HEK293 (cell line): Measurements from ENCODE around the gene TBRG1.
A peak's percentile ranks its signal among the peaks of the same experiment; 100 is the strongest.

ENCODE experiments used
- CTCF ChIA-PET: fragments of 350-600 bp; formaldehyde crosslinking; extraction: SDS; loops from one replicate; lab custom pipeline; 2021; ENCODE audit warnings: antibody characterized with exemption; lab: Yijun Ruan, JAX
- POLR2A ChIA-PET: fragments of 300-600 bp; formaldehyde crosslinking; extraction: SDS; loops from one replicate; lab custom pipeline; 2020; ENCODE audit warnings: antibody characterized with exemption, inconsistent platforms; lab: Yijun Ruan, JAX
- H3K27ac ChIP-seq: fragments of 200-500 bp; sonication (Bioruptor generic); 2 replicates; pipeline ENCODE4 v1.5.1; 2014; ENCODE audit warnings: low read depth, low read length, control low read depth, inconsistent platforms; ENCODE audit errors: extremely low read depth
- H3K36me3 ChIP-seq, 2 experiments: fragments of 200-500 bp in 1 of 2; sonication (Bioruptor generic) in 1 of 2; 1 replicate in 1 of 2; 2 replicates in 1 of 2; pipeline ENCODE4 v1.5.1; 2014 to 2017; ENCODE audit warnings: inconsistent platforms in 2 of 2, low read length in 2 of 2; ENCODE audit not compliant: control insufficient read depth in 2 of 2, insufficient read depth in 1 of 2
- H3K4me1 ChIP-seq: fragments of 200-500 bp; sonication (Bioruptor generic); 2 replicates; pipeline ENCODE4 v1.5.1; 2014; ENCODE audit warnings: mild to moderate bottlenecking, low read length, inconsistent platforms; ENCODE audit not compliant: control insufficient read depth, insufficient read depth
- H3K4me3 ChIP-seq: 2 replicates; pipeline ENCODE4 v1.5.1; 2011; ENCODE audit warnings: low read depth, mild to moderate bottlenecking, control low read depth, low read length, moderate library complexity
- H3K9me3 ChIP-seq: fragments of 200-500 bp; sonication (Bioruptor generic); 2 replicates; pipeline ENCODE4 v1.5.1; 2014; ENCODE audit warnings: low read depth, low read length, inconsistent platforms; ENCODE audit not compliant: control insufficient read depth, insufficient read depth
- GLIS2 ChIP-seq: fragments of 450-650 bp; formaldehyde crosslinking; IDR thresholded peaks from 2 replicates; pipeline ENCODE4 v1.5.1; 2016; ENCODE audit warnings: missing biosample characterization, missing genetic modification characterization
- HIC1 ChIP-seq: fragments of 450-650 bp; formaldehyde crosslinking; IDR thresholded peaks from 2 replicates; pipeline ENCODE4 v1.5.1; 2016; ENCODE audit warnings: missing biosample characterization, missing genetic modification characterization
- IKZF3 ChIP-seq: fragments of 450-650 bp; IDR thresholded peaks from 2 replicates; pipeline ENCODE4 v1.5.0; 2018; ENCODE audit warnings: missing biosample characterization, mild to moderate bottlenecking, missing genetic modification characterization, moderate library complexity
- PRDM6 ChIP-seq: fragments of 450-650 bp; formaldehyde crosslinking; IDR thresholded peaks from 2 replicates; pipeline ENCODE4 v1.5.1; 2017; ENCODE audit warnings: missing biosample characterization, missing genetic modification characterization
- RBAK ChIP-seq: fragments of 450-650 bp; formaldehyde crosslinking; IDR thresholded peaks from 2 replicates; pipeline ENCODE4 v1.5.1; 2016; ENCODE audit warnings: missing biosample characterization, missing genetic modification characterization
- YY2 ChIP-seq: fragments of 450-650 bp; formaldehyde crosslinking; IDR thresholded peaks from 2 replicates; pipeline ENCODE4 v1.5.1; 2016; ENCODE audit warnings: missing biosample characterization, missing genetic modification characterization
- ZBTB1 ChIP-seq: fragments of 450-650 bp; formaldehyde crosslinking; IDR thresholded peaks from 2 replicates; pipeline ENCODE4 v1.5.1; 2016; ENCODE audit warnings: missing biosample characterization, missing genetic modification characterization
- ZBTB10 ChIP-seq: fragments of 450-650 bp; formaldehyde crosslinking; IDR thresholded peaks from 2 replicates; pipeline ENCODE4 v1.5.1; 2016; ENCODE audit warnings: missing biosample characterization, missing genetic modification characterization
- ZBTB17 ChIP-seq: fragments of 450-650 bp; formaldehyde crosslinking; IDR thresholded peaks from 2 replicates; pipeline ENCODE4 v1.5.1; 2016; ENCODE audit warnings: missing biosample characterization, missing genetic modification characterization
- ZBTB48 ChIP-seq: fragments of 450-650 bp; formaldehyde crosslinking; IDR thresholded peaks from 2 replicates; pipeline ENCODE4 v1.5.1; 2016; ENCODE audit warnings: missing biosample characterization, missing genetic modification characterization
- ZFHX2 ChIP-seq: fragments of 450-650 bp; formaldehyde crosslinking; conservative IDR thresholded peaks from 2 replicates; pipeline ENCODE4 v1.5.1; 2016; ENCODE audit warnings: missing biosample characterization, missing genetic modification characterization
- ZIC2 ChIP-seq: fragments of 450-650 bp; formaldehyde crosslinking; IDR thresholded peaks from 2 replicates; pipeline ENCODE4 v1.5.1; 2016; ENCODE audit warnings: missing biosample characterization, missing genetic modification characterization
- ZNF114 ChIP-seq: fragments of 450-650 bp; formaldehyde crosslinking; IDR thresholded peaks from 2 replicates; pipeline ENCODE4 v1.5.0; 2017; ENCODE audit warnings: missing biosample characterization, missing genetic modification characterization
- ZNF157 ChIP-seq: fragments of 450-650 bp; formaldehyde crosslinking; IDR thresholded peaks from 2 replicates; pipeline ENCODE4 v1.5.1; 2016; ENCODE audit warnings: missing biosample characterization, missing genetic modification characterization
- ZNF266 ChIP-seq: fragments of 450-650 bp; formaldehyde crosslinking; IDR thresholded peaks from 2 replicates; pipeline ENCODE4 v1.5.1; 2016; ENCODE audit warnings: missing biosample characterization, missing genetic modification characterization, low read depth
- ZNF426 ChIP-seq: fragments of 450-650 bp; formaldehyde crosslinking; IDR thresholded peaks from 2 replicates; pipeline ENCODE4 v1.5.1; 2017; ENCODE audit warnings: missing biosample characterization, missing genetic modification characterization, mild to moderate bottlenecking, inconsistent platforms, moderate library complexity
- ZNF473 ChIP-seq: fragments of 450-650 bp; formaldehyde crosslinking; IDR thresholded peaks from 2 replicates; pipeline ENCODE4 v1.5.1; 2017; ENCODE audit warnings: missing biosample characterization, missing genetic modification characterization
- ZNF521 ChIP-seq: fragments of 450-650 bp; formaldehyde crosslinking; IDR thresholded peaks from 2 replicates; pipeline ENCODE4 v1.5.1; 2017; ENCODE audit warnings: missing biosample characterization, mild to moderate bottlenecking, missing genetic modification characterization
- ZNF561 ChIP-seq: fragments of 450-650 bp; IDR thresholded peaks from 2 replicates; pipeline ENCODE4 v1.5.1; 2018; ENCODE audit warnings: missing biosample characterization, missing genetic modification characterization, borderline replicate concordance
- ZNF645 ChIP-seq: fragments of 450-650 bp; formaldehyde crosslinking; IDR thresholded peaks from 2 replicates; pipeline ENCODE4; 2016; ENCODE audit warnings: missing biosample characterization, missing genetic modification characterization
- ZNF654 ChIP-seq: fragments of 450-650 bp; formaldehyde crosslinking; IDR thresholded peaks from 2 replicates; pipeline ENCODE4 v1.5.1; 2016; ENCODE audit warnings: low read depth, missing biosample characterization, missing genetic modification characterization
- ZNF660 ChIP-seq: fragments of 450-650 bp; IDR thresholded peaks from 2 replicates; pipeline ENCODE4 v1.5.1; 2018; ENCODE audit warnings: missing biosample characterization, mild to moderate bottlenecking, missing genetic modification characterization
- ZNF664 ChIP-seq: fragments of 450-650 bp; formaldehyde crosslinking; IDR thresholded peaks from 2 replicates; pipeline ENCODE4 v1.5.1; 2016; ENCODE audit warnings: missing biosample characterization, missing genetic modification characterization
- ZNF76 ChIP-seq: fragments of 450-650 bp; formaldehyde crosslinking; IDR thresholded peaks from 2 replicates; pipeline ENCODE4; 2016; ENCODE audit warnings: low read depth, missing biosample characterization, missing genetic modification characterization, borderline replicate concordance

The TBRG1 gene

GRCh38 chr11:124643605-124644425 lies 21.2 kb downstream of the TBRG1 start:
- ChIA-PET POLR2A (interaction anchor here (0.6 kb wide), 1 partner anchor 70 kb away, joined by 4 read pairs; no protein-coding TSS in a partner anchor), CTCF (interaction anchor here (0.6 to 4.8 kb wide), 42 partner anchors 9 to 776 kb away, joined by 3 to 53 read pairs (median 5); partner anchors contain the start of genes SIAE and SPA17)
- Histone ChIP-seq H3K4me1 (no peaks in the 10 kb centered on the region), H3K4me3 (no peak overlapping the region), H3K27ac (no peak overlapping the region), H3K36me3 (peaks cover 0 to 13% of the 10 kb centered on the region in 2 experiments; a peak in 1 of 3 replicates), H3K9me3 (no peaks in the 10 kb centered on the region)
- no peak for TF ChIP-seq ZBTB1 (tag by site-specific recombination)
- TF ChIP-seq ZNF521 (tag by site-specific recombination), result no peak
- TF ChIP-seq ZNF266, result peak; percentile 58; the same call in 1 of the 2 replicates
- TF ChIP-seq ZNF426 (tag by site-specific recombination), result no peak
- TF ChIP-seq ZBTB48 (tag by site-specific recombination), result no peak
- no peak for TF ChIP-seq ZNF157 (tag by site-specific recombination)
- no peak for TF ChIP-seq ZNF114
- TF ChIP-seq ZNF654 (tag by site-specific recombination), result no peak

- ChIA-PET POLR2A (interaction anchor here (0.6 to 1.0 kb wide), 2 partner anchors 69 to 192 kb away, joined by 4 to 6 read pairs; no protein-coding TSS in a partner anchor), CTCF (interaction anchor here (0.6 to 4.8 kb wide), 46 partner anchors 8 to 775 kb away, joined by 3 to 53 read pairs (median 4); partner anchors contain the start of genes SIAE and SPA17)
- peaks cover 0 to 5% of the 10 kb centered on the region in 2 experiments; a peak in 1 of 3 replicates for H3K36me3 ChIP-seq
- H3K9me3 ChIP-seq, result no peaks in the 10 kb centered on the region
- no peak overlapping the region for H3K27ac ChIP-seq
- H3K4me1 ChIP-seq, result no peaks in the 10 kb centered on the region
- H3K4me3 ChIP-seq, result no peak overlapping the region
- TF ChIP-seq ZNF645 (no peak), ZBTB10 (tag by site-specific recombination) (peak; percentile 34; the same call in 1 of the 2 replicates), ZNF473 (tag by site-specific recombination) (no peak), ZFHX2 (tag by site-specific recombination) (peak; percentile 69), PRDM6 (peak; percentile 46; the same call in 1 of the 2 replicates), RBAK (no peak), ZNF660 (tag by site-specific recombination) (no peak), ZIC2 (peak; percentile 30; the same call in 1 of the 2 replicates), IKZF3 (tag by site-specific recombination) (peak; percentile 47; the same call in 1 of the 2 replicates), ZBTB17 (tag by site-specific recombination) (peak; percentile 60), YY2 (tag by site-specific recombination) (no peak), ZNF76 (tag by site-specific recombination) (no peak), ZNF664 (tag by site-specific recombination) (peak; percentile 48; the same call in 1 of the 2 replicates), HIC1 (tag by site-specific recombination) (no peak), GLIS2 (tag by site-specific recombination) (0 out of 2 replicates have a peak, but pooled peaks have one; percentile 16), ZNF561 (tag by site-specific recombination) (0 out of 2 replicates have a peak, but pooled peaks have one; percentile 23), ZNF654 (tag by site-specific recombination) (peak; percentile 77)
These were observed 22.0 kb downstream of the TBRG1 start for GRCh38 chr11:124644426-124645280.
